Osteoblast (primary cell): ENCODE data around the gene TMEM128. TPM values are rescaled to one million over a fixed set of nuclear protein-coding genes. Genes with fewer than 3 reads are reported as not detected.
A peak's percentile ranks its signal among the peaks of the same experiment; 100 is the strongest.
"Not testable (repeated sequence)": the region's sequence is repeated elsewhere in the genome, so short reads cannot be mapped to it uniquely, and the experiment has no call there.

Experiments used
- DNase-seq: peaks from one replicate; pipeline ENCODE4 v3.0.0; 2011; ENCODE audit warnings: low spot score, mixed read lengths; ENCODE audit not compliant: insufficient read length; ENCODE audit errors: missing footprints
- H2AFZ ChIP-seq: 2 replicates; pipeline ENCODE4 v1.6.0; 2011; ENCODE audit warnings: mild to moderate bottlenecking, low read length
- H3K27ac ChIP-seq: 2 replicates; pipeline ENCODE4 v1.5.1; 2011; ENCODE audit warnings: mild to moderate bottlenecking, low read depth, low read length, moderate library complexity
- H3K27me3 ChIP-seq: 2 replicates; pipeline ENCODE4 v1.6.0; 2012; ENCODE audit warnings: mild to moderate bottlenecking, control low read depth, inconsistent platforms, low read length, moderate library complexity; ENCODE audit not compliant: insufficient read depth
- H3K36me3 ChIP-seq: 2 replicates; pipeline ENCODE4 v1.5.1; 2011; ENCODE audit warnings: mild to moderate bottlenecking, low read length, control low read depth, moderate library complexity; ENCODE audit not compliant: insufficient read depth
- H3K4me1 ChIP-seq: 2 replicates; pipeline ENCODE4 v1.5.1; 2011; ENCODE audit warnings: mild to moderate bottlenecking, low read length, control low read depth, moderate library complexity; ENCODE audit not compliant: insufficient read depth
- H3K4me2 ChIP-seq: 2 replicates; pipeline ENCODE4 v1.6.0; 2011; ENCODE audit warnings: mild to moderate bottlenecking, low read length; ENCODE audit not compliant: insufficient read depth
- H3K4me3 ChIP-seq: fragments of 200-600 bp; sonication (generic); 3 replicates; pipeline ENCODE4 v1.5.1; 2012; ENCODE audit warnings: mild to moderate bottlenecking, low read length, inconsistent platforms; ENCODE audit not compliant: insufficient read depth
- H3K79me2 ChIP-seq: 2 replicates; pipeline ENCODE4 v1.6.0; 2012; ENCODE audit warnings: mild to moderate bottlenecking, low read length, control low read depth, inconsistent platforms; ENCODE audit not compliant: insufficient read depth
- H3K9me3 ChIP-seq: 2 replicates; pipeline ENCODE4 v1.5.1; 2011; ENCODE audit warnings: low read depth, low read length, control low read depth
- H4K20me1 ChIP-seq: 2 replicates; pipeline ENCODE4 v1.6.0; 2012; ENCODE audit warnings: mild to moderate bottlenecking, low read length, control low read depth; ENCODE audit not compliant: insufficient read depth
- CTCF ChIP-seq: IDR thresholded peaks from 2 replicates; pipeline ENCODE4 v1.5.1; 2011; ENCODE audit warnings: mild to moderate bottlenecking, low read depth, low read length, moderate library complexity; ENCODE audit errors: extremely low read depth
- total RNA-seq: library from RNA; depleted of rRNA; stranded (reverse); fragments of >200 nt; gene quantifications from 2 replicates; pipeline ENCODE4 v1.2.3, GENCODE V29; 2012

TMEM128 gene
- total RNA-seq, 1 donor = 21.7 TPM

DNA sequence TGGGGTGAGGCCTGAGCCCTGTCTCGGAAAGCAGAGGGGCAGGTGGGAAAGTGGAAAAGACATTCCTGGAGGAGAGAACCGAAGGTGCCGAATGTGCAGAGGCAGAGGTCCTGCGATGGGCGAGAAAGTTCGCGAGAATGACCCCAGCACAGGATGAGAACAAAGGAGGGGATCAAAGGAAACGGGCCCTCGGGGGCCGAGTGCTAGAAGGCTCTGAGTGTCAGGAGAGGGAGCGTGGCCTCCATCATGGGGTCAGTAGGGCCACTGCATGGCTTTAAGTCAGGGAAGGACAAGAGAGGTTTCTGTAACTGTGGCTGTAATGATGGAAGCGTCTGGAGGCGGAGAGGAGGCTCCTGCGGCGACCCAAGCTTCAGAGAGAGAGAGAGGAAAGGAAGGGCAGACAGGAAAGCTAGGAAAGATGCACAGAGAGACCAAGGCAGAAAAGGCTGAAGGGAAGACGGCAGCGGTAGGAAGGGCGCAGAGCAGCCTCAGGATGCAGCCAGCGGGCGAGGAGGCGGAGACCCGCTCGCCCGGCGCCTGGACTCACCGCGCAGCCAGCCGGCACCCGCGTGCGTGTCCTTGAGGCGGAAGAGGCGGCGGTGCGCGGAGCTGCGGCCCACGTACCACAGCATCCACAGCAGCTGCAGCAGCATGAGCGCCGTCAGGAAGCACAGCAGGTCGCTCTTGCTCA lies 22.0 kb downstream of the TMEM128 start:
- no peak overlapping the region for H3K4me3 ChIP-seq
- no peak overlapping the region for H2AFZ ChIP-seq
- TF ChIP-seq CTCF = no peak
- peak; percentile 69 for DNase-seq
- H3K4me2 ChIP-seq = no peak overlapping the region
- H3K27ac ChIP-seq = no peak overlapping the region
- H4K20me1 ChIP-seq = no peaks in the 10 kb centered on the region
- no peaks in the 10 kb centered on the region for H3K9me3 ChIP-seq
- peaks cover 43% of the 10 kb centered on the region for H3K27me3 ChIP-seq
- H3K79me2 ChIP-seq = no peaks in the 10 kb centered on the region
- H3K36me3 ChIP-seq = no peaks in the 10 kb centered on the region
- no peaks in the 10 kb centered on the region for H3K4me1 ChIP-seq

GRCh38 chr4:4217113-4217512 lies 30.9 kb downstream of the TMEM128 start:
- no peak for DNase-seq
- Histone ChIP-seq H3K4me2 (no peak overlapping the region), H3K9me3 (no peaks in the 10 kb centered on the region), H3K27me3 (peaks cover 3% of the 10 kb centered on the region), H3K4me3 (no peak overlapping the region), H3K27ac (no peak overlapping the region), H3K36me3 (no peaks in the 10 kb centered on the region), H4K20me1 (no peaks in the 10 kb centered on the region), H2AFZ (no peak overlapping the region), H3K4me1 (no peaks in the 10 kb centered on the region), H3K79me2 (no peaks in the 10 kb centered on the region)
- no peak for TF ChIP-seq CTCF

GRCh38 chr4:4216648-4217047 lies 31.4 kb downstream of the TMEM128 start:
- no peak overlapping the region for H3K27ac ChIP-seq
- DNase-seq = no peak

GRCh38 chr4:4213674-4214073 lies 34.3 kb downstream of the TMEM128 start:
- H3K36me3 ChIP-seq, H3K9me3 ChIP-seq, H3K4me3 ChIP-seq, DNase-seq, H3K4me1 ChIP-seq, H3K4me2 ChIP-seq, H2AFZ ChIP-seq, H3K27ac ChIP-seq, H3K79me2 ChIP-seq, H4K20me1 ChIP-seq: not testable (repeated sequence)
- peaks cover 12% of the 10 kb centered on the region for H3K27me3 ChIP-seq

More at GRCh38 chr4:4216648-4217047, 31.4 kb downstream of the TMEM128 start:
- H3K4me1 ChIP-seq = no peaks in the 10 kb centered on the region
- H3K9me3 ChIP-seq = no peaks in the 10 kb centered on the region
- H4K20me1 ChIP-seq = no peaks in the 10 kb centered on the region
- H3K79me2 ChIP-seq = no peaks in the 10 kb centered on the region
- H3K36me3 ChIP-seq = no peaks in the 10 kb centered on the region
- no peak overlapping the region for H2AFZ ChIP-seq
- H3K27me3 ChIP-seq = peaks cover 5% of the 10 kb centered on the region
- H3K4me3 ChIP-seq = no peak overlapping the region
- H3K4me2 ChIP-seq = no peak overlapping the region
- TF ChIP-seq CTCF = no peak
